ENCODE data around the gene C1QC. TPM values are rescaled to one million over a fixed set of nuclear protein-coding genes. Genes with fewer than 3 reads are reported as not detected.

The C1QC gene
- total and polyA plus RNA-seq, 2 experiments from 2014 or later = not detected

GRCh38 chr1:22674410-22674749 lies 30.9 kb downstream of the C1QC start:
- peaks cover 9% of the 10 kb centered on the region for H3K4me1 ChIP-seq (ENCODE audit: insufficient read depth)
- Mint-ChIP-seq H3K27me3 (ENCODE audit: insufficient read depth, low read depth, poor library complexity) (peaks cover 7% of the 10 kb centered on the region), H3K36me3 (ENCODE audit: low read depth) (no peaks in the 10 kb centered on the region), H3K9me3 (no peaks in the 10 kb centered on the region), H3K4me3 (no peak overlapping the region), H3K27ac (no peak overlapping the region), H3K4me1 (peaks cover 12% of the 10 kb centered on the region)
- H3K9me2 ChIP-seq (ENCODE audit: insufficient read depth) = no peaks in the 10 kb centered on the region
- ATAC-seq = no peak
- no peak overlapping the region for H3K4me3 ChIP-seq
- H3K4me2 ChIP-seq = no peak overlapping the region
- no peaks in the 10 kb centered on the region for H3K27me3 ChIP-seq (ENCODE audit: insufficient read depth)
- DNase-seq (ENCODE audit: low spot score) = no peak
- no peaks in the 10 kb centered on the region for H3K36me3 ChIP-seq (ENCODE audit: insufficient read depth)
- H3K79me2 ChIP-seq (replicated peaks; ENCODE audit: insufficient read depth) = no peaks in the 10 kb centered on the region
- no peak overlapping the region for H3K27ac ChIP-seq (ENCODE audit: low read depth)
- H4K20me1 ChIP-seq (replicated peaks; ENCODE audit: insufficient read depth) = no peaks in the 10 kb centered on the region
- TF ChIP-seq ZNF462 (CRISPR knock-in tag; IDR thresholded peaks at IDR 0.05) (no peak), STAT1 (IDR thresholded peaks at IDR 0.05; ENCODE audit: unreplicated experiment) (no peak), CREB1 (CRISPR knock-in tag; IDR thresholded peaks at IDR 0.05; ENCODE audit: low read depth) (no peak), ZNF114 (CRISPR knock-in tag; IDR thresholded peaks at IDR 0.05) (no peak), EZH2 (IDR thresholded peaks at IDR 0.05; ENCODE audit: low read depth, unreplicated experiment) (no peak), POLR2AphosphoS5 (IDR thresholded peaks at IDR 0.05; ENCODE audit: low read depth) (no peak), NANOG (IDR thresholded peaks at IDR 0.05; ENCODE audit: borderline replicate concordance) (no peak), JUNB (IDR thresholded peaks at IDR 0.05; ENCODE audit: unreplicated experiment) (no peak), ZNF331 (CRISPR knock-in tag; IDR thresholded peaks at IDR 0.05; ENCODE audit: low read depth) (no peak), EZH2phosphoT487 (IDR thresholded peaks at IDR 0.05; ENCODE audit: unreplicated experiment) (no peak), CTCF (conservative IDR thresholded peaks at IDR 0.05; ENCODE audit: low read depth in 2 of 2) (no peak), REST (IDR thresholded peaks at IDR 0.05; ENCODE audit: unreplicated experiment) (no peak)
- TF ChIP-seq, protein P1, sequence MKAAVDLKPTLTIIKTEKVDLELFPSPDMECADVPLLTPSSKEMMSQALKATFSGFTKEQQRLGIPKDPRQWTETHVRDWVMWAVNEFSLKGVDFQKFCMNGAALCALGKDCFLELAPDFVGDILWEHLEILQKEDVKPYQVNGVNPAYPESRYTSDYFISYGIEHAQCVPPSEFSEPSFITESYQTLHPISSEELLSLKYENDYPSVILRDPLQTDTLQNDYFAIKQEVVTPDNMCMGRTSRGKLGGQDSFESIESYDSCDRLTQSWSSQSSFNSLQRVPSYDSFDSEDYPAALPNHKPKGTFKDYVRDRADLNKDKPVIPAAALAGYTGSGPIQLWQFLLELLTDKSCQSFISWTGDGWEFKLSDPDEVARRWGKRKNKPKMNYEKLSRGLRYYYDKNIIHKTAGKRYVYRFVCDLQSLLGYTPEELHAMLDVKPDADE (IDR thresholded peaks at IDR 0.05) = no peak
- no peak overlapping the region for H2AFZ ChIP-seq
- peaks cover 9% of the 10 kb centered on the region for H3F3A ChIP-seq (replicated peaks; ENCODE audit: low read depth)
